GM10248 (cell line): ENCODE measurements around the gene OSBPL10.

Experiments
- CTCF ChIA-PET: fragments of 300-600 bp; sonication (Branson Sonifier 250); formaldehyde crosslinking; extraction: SDS; loops from one replicate; lab custom pipeline; 2021; ENCODE audit warnings: antibody characterized with exemption; lab: Yijun Ruan, JAX
- POLR2A ChIA-PET: fragments of 350-650 bp; sonication (Branson Sonifier 250); formaldehyde crosslinking; extraction: SDS; loops from one replicate; lab custom pipeline; 2020; ENCODE audit warnings: antibody characterized with exemption; lab: Yijun Ruan, JAX
- DNase-seq: peaks from one replicate; pipeline ENCODE4 v3.0.0; 2012; ENCODE audit errors: extremely low spot score
- TF ChIP-seq, protein P1 (sequence below): IDR thresholded peaks from 2 replicates; pipeline ENCODE4 v1.5.1; 2012; ENCODE audit warnings: mild to moderate bottlenecking, low read depth; ENCODE audit errors: extremely low read depth, missing control alignments, control extremely low read depth

Gene OSBPL10

DNA sequence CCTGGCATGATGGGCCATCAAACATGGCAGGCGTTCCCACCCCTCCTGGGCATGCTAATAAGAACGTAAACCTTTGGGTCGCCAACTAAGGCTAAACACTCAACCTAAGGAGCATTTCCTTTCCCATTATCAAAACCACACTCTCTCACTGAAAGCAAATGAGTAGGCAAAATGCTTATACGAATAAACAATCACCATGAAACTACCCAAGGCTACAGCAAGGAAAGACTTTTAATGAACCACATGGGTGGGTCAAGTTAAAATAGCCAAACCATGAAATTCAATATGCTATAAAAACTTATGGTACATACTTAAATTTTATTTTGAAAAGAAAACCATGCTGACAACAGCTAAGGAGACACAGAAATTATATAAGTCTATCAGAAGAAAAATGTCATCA is 180.6 kb downstream of the OSBPL10 start:
- ChIA-PET CTCF (no interaction called here), POLR2A (no interaction called here)
- TF ChIP-seq, protein P1, sequence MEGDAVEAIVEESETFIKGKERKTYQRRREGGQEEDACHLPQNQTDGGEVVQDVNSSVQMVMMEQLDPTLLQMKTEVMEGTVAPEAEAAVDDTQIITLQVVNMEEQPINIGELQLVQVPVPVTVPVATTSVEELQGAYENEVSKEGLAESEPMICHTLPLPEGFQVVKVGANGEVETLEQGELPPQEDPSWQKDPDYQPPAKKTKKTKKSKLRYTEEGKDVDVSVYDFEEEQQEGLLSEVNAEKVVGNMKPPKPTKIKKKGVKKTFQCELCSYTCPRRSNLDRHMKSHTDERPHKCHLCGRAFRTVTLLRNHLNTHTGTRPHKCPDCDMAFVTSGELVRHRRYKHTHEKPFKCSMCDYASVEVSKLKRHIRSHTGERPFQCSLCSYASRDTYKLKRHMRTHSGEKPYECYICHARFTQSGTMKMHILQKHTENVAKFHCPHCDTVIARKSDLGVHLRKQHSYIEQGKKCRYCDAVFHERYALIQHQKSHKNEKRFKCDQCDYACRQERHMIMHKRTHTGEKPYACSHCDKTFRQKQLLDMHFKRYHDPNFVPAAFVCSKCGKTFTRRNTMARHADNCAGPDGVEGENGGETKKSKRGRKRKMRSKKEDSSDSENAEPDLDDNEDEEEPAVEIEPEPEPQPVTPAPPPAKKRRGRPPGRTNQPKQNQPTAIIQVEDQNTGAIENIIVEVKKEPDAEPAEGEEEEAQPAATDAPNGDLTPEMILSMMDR: no peak
- DNase-seq: no peak

DNA sequence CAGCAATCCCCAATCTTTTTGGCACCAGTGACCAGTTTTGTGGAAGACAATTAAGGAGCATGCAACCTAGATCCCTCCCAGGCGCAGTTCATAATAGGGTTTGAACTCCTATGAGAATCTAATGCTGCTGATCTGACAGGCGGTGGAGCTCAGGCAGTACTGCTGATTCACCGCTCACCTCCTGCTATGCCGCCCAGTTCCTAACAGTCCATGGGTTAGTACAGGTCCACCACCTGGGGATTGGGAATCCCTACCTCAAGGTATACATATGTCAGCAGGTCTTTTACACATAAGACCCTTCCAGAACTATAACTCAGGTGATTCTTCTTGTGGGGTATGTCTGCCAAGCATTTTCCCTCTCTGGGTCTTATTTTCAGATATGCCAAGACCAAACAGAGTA is 182.2 kb downstream of the OSBPL10 start:
- TF ChIP-seq, protein P1: no peak
- POLR2A ChIA-PET: no interaction called here
- DNase-seq: no peak
- CTCF ChIA-PET: interaction anchor here (1.5 kb wide), 1 partner anchor 11 kb away, joined by 6 read pairs; no protein-coding TSS in a partner anchor

DNA sequence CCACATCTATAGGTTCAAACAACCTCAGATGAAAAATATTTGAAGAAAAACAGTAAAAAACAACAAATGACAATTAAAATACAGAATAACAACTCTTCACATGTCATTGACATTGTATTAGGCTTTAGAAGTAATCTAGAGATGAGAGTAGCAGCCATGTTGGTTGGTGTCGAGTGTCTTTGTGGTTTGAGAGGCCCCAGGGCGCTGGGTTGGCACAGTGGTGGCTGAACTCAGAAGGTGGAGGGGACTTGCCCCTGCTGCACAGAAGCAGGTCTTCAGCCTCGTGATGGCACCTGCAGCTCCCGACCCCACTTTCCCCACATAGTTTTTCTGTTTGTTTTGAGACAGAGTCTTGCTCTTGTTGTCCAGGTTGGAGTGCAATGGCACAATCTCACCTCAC is 187.2 kb downstream of the OSBPL10 start:
- TF ChIP-seq, protein P1: no peak
- CTCF ChIA-PET: interaction anchor here (0.9 kb wide), 1 partner anchor 9 kb away, joined by 3 read pairs; no protein-coding TSS in a partner anchor
- POLR2A ChIA-PET: no interaction called here
- no peak for DNase-seq

DNA sequence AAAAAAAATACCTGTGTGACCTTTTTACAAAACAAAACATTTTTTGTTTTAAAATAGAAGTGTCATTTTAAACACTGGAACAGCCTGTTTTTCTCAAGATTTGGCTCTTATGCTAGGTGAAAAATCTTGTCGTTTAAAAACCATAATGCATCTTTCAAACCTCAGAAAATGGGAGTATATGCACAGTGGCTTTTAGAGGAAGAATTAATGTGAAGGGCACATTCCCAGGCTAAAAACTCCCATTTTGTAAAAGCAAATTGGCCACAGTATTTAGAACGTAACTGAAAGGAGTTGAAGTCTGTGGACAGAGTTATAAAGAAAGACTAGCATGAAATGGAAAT is 190.0 kb downstream of the OSBPL10 start:
- TF ChIP-seq, protein P1: no peak
- no peak for DNase-seq
- ChIA-PET CTCF (no interaction called here), POLR2A (no interaction called here)

DNA sequence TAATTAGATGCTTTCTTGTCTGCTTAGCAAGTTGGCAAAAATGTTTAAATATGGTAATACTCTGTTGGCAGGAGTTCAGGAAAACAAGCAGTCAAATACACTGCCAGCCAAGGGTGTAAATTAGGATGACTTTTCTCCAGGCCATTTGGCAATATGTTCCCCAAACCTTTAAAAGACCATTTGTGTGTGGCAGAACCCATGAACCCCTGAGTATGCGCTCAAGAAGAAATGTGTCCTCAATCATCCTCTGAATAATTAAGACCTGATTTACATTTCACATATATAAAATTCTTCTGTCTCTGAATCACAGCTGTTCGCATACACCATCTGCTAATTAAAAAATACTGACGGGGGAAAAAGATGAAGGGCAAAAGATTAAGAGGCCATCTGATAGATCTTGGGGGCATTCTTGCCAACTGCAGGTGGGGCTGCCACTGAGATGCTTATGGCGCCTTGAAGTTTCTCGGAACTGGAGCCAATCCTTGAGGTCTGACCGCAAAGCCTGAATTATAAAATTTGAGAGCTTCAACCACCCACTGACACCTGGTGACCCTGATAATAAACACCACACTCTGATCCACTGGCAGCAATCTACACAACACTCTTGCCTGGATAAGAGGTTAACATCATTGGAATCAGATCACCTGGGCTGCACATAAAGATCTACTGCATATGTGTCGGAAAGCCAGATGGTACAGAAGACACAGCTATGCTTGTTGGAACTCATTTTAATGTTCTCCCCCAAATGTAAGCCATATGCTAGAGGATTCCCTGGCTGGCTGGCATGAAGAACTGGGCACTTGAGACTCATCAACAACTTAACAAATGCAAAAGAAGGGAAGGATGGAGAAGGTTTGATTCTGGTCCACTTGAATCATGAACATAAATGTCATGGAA is 190.6 kb downstream of the OSBPL10 start:
- no peak for DNase-seq
- ChIA-PET POLR2A (no interaction called here), CTCF (no interaction called here)

DNA sequence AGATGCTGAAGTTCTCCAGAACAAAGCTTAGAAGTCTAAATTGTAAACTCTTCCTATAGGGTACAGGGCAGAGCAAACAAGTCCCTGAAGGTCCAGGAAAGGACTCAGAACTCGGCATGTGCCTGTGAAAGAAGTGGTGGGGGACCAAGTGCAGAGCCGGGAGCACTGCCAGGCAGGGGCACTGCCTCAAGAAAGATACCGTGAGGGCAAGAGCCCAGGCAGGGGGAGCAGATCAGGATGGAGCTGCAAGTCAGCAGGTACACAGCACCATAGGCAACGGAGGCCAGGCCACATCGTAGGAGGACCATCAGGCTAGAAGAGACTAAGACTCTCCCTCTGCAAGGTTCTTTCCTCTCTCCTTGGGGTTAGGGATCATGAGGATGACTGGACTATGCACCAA is 191.6 kb downstream of the OSBPL10 start:
- TF ChIP-seq, protein P1: no peak
- POLR2A ChIA-PET: no interaction called here
- CTCF ChIA-PET: no interaction called here
- DNase-seq: no peak

More for the DNA sequence above, 190.6 kb downstream of the OSBPL10 start:
- TF ChIP-seq, protein P1: no peak

DNA sequence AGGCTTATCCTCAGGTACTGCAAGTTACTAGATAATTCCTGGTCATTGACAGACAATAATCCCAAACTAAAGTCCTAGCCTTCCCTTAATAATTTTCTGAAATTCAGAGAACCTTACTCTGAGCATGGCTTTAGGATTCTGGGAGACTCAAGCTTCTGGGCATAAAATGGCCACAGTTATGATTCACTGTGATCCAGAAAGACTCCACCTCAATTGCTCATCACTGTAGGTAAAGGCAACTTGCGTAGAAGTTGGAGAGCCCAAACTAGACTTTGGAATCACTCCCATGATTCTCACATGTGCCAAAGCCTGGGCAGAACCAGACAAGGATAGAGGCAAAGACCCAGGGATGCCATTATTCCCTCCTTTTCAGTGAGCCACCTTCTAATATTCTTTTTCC is 195.3 kb downstream of the OSBPL10 start:
- TF ChIP-seq, protein P1: no peak
- POLR2A ChIA-PET: no interaction called here
- CTCF ChIA-PET: no interaction called here
- DNase-seq: no peak
